SK-N-MC (cell line): ENCODE data around the gene SETD1B.

Experiments used
- EZH2 ChIP-seq: fragments of 200-600 bp; sonication (generic); IDR thresholded peaks from one replicate; pipeline ENCODE4 v1.6.1; 2017; ENCODE audit warnings: antibody characterized with exemption
- POLR2AphosphoS5 ChIP-seq: IDR thresholded peaks from 2 replicates; pipeline ENCODE4 v1.6.1; 2012; ENCODE audit warnings: mild to moderate bottlenecking, low read depth, low read length, borderline replicate concordance

- TF ChIP-seq EZH2 (no peak), POLR2AphosphoS5 (no peak)
Observed at GRCh38 chr12:121765573-121765972, 38.2 kb upstream of the SETD1B start.
